NCI-H1436 (cell line): Measurements from ENCODE around the gene BTG1.
"Not testable (repeated sequence)": the region's sequence is repeated elsewhere in the genome, so short reads cannot be mapped to it uniquely, and the experiment has no call there.

ENCODE experiments used
- DNase-seq: peaks from one replicate; lab custom pipeline; 2025; lab: John Stamatoyannopoulos, UW

BTG1 gene

GRCh38 chr12:92098594-92099380 is 46.9 kb downstream of the BTG1 start:
- DNase-seq: no peak

GRCh38 chr12:92096346-92097136 is 49.1 kb downstream of the BTG1 start:
- DNase-seq: no peak

- no peak for DNase-seq
Measured at GRCh38 chr12:92094751-92095161, 50.9 kb downstream of the BTG1 start.

- not testable (repeated sequence) for DNase-seq
Measured at GRCh38 chr12:92094301-92094700, 51.3 kb downstream of the BTG1 start.
